WERI-Rb-1 (cell line): ENCODE results near the gene TSPAN33.
"Not testable (repeated sequence)": the region's sequence is repeated elsewhere in the genome, so short reads cannot be mapped to it uniquely, and the experiment has no call there.

Source experiments
- DNase-seq: peaks from one replicate; pipeline ENCODE4 v3.0.0-alpha.2; 2020
- H3K27ac ChIP-seq: fragments of 250-450 bp; sonication (Bioruptor Pico); 2 replicates; pipeline ENCODE4 v1.5.1; 2020; ENCODE audit warnings: mild to moderate bottlenecking, moderate library complexity
- H3K27me3 ChIP-seq: fragments of 250-450 bp; sonication (Bioruptor Pico); 2 replicates; pipeline ENCODE4 v1.5.1; 2021; ENCODE audit warnings: mild to moderate bottlenecking, low read depth, moderate library complexity; ENCODE audit not compliant: insufficient read depth, severe bottlenecking
- H3K36me3 ChIP-seq: fragments of 250-450 bp; sonication (Bioruptor Pico); 2 replicates; pipeline ENCODE4 v1.5.1; 2020; ENCODE audit warnings: mild to moderate bottlenecking, moderate library complexity
- H3K4me3 ChIP-seq: 2 replicates; pipeline ENCODE4 v1.5.1; 2011; ENCODE audit warnings: low read depth, mild to moderate bottlenecking, control low read depth, low read length
- H3K9me3 ChIP-seq: fragments of 250-450 bp; sonication (Bioruptor Pico); 2 replicates; pipeline ENCODE4 v1.5.1; 2021; ENCODE audit warnings: mild to moderate bottlenecking, moderate library complexity; ENCODE audit not compliant: severe bottlenecking
- TF ChIP-seq, protein P1 (sequence below): IDR thresholded peaks from 2 replicates; pipeline ENCODE4 v1.5.1; 2011; ENCODE audit warnings: low read depth, mild to moderate bottlenecking, control low read depth, inconsistent platforms, low read length

The TSPAN33 gene

DNA sequence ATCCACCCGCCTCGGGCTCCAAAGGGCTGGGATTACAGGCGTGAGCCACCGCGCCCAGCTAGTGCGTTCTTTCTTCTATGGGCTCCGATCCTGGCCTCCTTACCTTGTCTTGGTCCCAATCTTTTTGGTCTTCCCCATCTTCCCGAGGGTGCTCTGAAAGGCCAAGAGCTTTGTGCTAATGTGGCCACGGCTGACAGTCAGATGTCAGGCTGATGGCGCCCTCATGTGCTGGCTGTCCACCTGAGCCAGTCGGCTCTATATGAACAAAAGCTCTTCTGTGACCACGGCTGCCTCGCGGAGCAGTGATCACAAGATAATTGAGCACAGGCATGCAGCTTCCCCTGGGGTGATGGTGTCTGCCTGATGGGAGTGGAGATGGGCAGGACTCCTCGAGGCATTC lies 69.3 kb downstream of the TSPAN33 start:
- no peak overlapping the region for H3K27ac ChIP-seq
- H3K4me3 ChIP-seq = no peak overlapping the region
- H3K9me3 ChIP-seq = peaks cover 12% of the 10 kb centered on the region
- H3K36me3 ChIP-seq = peaks cover 23% of the 10 kb centered on the region
- TF ChIP-seq, protein P1, sequence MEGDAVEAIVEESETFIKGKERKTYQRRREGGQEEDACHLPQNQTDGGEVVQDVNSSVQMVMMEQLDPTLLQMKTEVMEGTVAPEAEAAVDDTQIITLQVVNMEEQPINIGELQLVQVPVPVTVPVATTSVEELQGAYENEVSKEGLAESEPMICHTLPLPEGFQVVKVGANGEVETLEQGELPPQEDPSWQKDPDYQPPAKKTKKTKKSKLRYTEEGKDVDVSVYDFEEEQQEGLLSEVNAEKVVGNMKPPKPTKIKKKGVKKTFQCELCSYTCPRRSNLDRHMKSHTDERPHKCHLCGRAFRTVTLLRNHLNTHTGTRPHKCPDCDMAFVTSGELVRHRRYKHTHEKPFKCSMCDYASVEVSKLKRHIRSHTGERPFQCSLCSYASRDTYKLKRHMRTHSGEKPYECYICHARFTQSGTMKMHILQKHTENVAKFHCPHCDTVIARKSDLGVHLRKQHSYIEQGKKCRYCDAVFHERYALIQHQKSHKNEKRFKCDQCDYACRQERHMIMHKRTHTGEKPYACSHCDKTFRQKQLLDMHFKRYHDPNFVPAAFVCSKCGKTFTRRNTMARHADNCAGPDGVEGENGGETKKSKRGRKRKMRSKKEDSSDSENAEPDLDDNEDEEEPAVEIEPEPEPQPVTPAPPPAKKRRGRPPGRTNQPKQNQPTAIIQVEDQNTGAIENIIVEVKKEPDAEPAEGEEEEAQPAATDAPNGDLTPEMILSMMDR = peak; percentile 63
- H3K27me3 ChIP-seq = no peaks in the 10 kb centered on the region
- DNase-seq = peak; percentile 63

DNA sequence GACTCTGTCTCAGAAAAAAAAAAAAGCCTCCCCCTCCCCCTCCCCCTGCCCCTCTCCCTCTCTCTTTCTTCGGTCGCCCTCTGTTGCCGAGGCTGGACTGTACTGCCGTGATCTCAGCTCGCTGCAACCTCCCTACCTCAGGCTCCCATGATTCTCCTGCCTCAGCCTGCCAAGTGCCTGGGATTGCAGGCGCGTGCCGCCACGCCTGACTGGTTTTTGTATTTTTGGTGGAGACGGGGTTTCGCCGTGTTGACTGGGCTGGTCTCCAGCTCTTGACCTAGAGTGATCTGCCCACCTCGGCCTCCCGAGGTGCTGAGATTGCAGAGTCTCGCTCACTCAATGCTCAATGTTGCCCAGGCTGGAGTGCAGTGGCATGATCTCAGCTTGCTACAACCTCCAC lies 71.2 kb downstream of the TSPAN33 start:
- H3K9me3 ChIP-seq = peaks cover 12% of the 10 kb centered on the region
- DNase-seq, H3K27ac ChIP-seq, H3K27me3 ChIP-seq, H3K4me3 ChIP-seq: not testable (repeated sequence)
- peaks cover 17% of the 10 kb centered on the region for H3K36me3 ChIP-seq

GRCh38 chr7:129216101-129216715 lies 71.7 kb downstream of the TSPAN33 start:
- H3K27ac ChIP-seq, H3K4me3 ChIP-seq, H3K27me3 ChIP-seq, DNase-seq: not testable (repeated sequence)
- peaks cover 12% of the 10 kb centered on the region for H3K9me3 ChIP-seq
- H3K36me3 ChIP-seq = peaks cover 12% of the 10 kb centered on the region

DNA sequence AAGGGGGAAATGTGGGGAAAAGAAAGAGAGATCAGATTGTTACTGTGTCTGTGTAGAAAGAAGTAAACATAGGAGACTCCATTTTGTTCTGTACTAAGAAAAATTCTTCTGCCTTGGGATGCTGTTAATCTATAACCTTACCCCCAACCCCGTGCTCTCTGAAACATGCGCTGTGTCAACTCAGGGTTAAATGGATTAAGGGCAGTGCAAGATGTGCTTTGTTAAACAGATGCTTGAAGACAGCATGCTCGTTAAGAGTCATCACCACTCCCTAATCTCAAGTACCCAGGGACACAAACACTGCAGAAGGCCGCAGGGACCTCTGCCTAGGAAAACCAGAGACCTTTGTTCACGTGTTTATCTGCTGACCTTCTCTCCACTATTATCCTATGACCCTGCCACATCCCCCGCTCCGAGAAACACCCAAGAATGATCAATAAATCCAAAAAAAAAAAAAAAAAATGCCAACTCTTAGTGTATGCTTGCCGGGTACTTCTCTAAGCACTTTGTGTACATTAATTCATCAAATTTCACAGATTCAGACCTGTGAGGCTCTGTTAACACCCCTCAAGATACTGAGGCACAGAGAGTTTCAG lies 72.4 kb downstream of the TSPAN33 start:
- H3K27me3 ChIP-seq, H3K27ac ChIP-seq, H3K36me3 ChIP-seq, H3K4me3 ChIP-seq, DNase-seq: not testable (repeated sequence)
- peaks cover 12% of the 10 kb centered on the region for H3K9me3 ChIP-seq

DNA sequence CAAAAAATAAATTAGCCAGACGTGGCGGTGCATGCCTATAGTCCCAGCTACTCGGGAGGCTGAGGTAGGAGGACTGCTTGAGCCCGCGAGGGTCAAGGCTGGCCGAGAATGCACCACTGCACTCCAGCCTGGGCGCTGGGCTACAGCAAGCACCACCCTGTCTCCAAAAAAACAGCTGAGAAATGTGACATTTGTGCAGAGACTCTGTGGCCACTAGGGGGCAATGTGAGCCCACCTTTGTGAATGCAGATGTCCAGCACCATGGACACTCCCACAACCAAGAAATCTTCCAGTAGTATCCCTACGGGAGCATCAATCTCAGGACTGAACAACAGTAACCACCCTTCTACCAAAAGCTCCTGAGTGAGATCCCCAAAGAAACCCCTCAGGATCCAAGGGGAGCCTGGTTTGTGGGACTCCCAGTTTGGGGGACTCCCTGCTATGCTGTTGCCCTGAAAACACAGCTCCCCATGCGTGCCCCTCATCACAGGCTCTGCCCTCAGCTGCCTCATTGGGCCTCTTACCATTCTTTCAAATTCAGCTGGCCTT lies 74.1 kb downstream of the TSPAN33 start:
- peaks cover 12% of the 10 kb centered on the region for H3K9me3 ChIP-seq
- TF ChIP-seq, protein P1 = peak; percentile 84
- H3K36me3 ChIP-seq = no peaks in the 10 kb centered on the region
- H3K4me3 ChIP-seq = no peak overlapping the region
- no peaks in the 10 kb centered on the region for H3K27me3 ChIP-seq
- peak; percentile 83 for DNase-seq
- H3K27ac ChIP-seq = no peak overlapping the region

DNA sequence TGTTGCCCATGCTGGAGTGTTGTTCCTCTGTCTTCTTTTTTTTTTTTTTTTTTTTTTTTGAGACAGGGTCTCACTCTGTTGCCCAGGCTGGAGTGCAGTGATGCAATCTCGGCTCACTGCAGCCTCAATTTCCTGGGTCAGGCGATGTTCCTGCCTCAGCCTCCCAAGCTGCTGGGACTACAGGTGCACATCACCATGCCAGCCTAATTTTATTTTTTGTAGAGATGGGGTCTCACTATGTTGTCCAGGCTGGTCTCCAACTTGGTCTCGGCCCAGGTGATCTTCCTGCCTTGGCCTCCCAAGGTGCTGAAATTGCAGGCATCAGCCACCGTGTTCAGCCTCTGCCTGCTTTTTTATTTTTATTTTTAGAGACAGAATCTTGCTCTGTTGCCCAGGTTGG lies 74.7 kb downstream of the TSPAN33 start:
- H3K9me3 ChIP-seq = peaks cover 12% of the 10 kb centered on the region
- H3K27me3 ChIP-seq, H3K27ac ChIP-seq, H3K36me3 ChIP-seq, DNase-seq, H3K4me3 ChIP-seq: not testable (repeated sequence)
